Measurements from ENCODE around the gene PRSS36. TPM values are rescaled to one million over a fixed set of nuclear protein-coding genes. Genes with fewer than 3 reads are reported as not detected.

PRSS36 gene
- total and polyA plus RNA-seq, 9 of the 15 experiments (the other 6 are each of a cell fraction or from before 2014, with no cell fraction given) = 0.09 to 1.2 (median 0.54) TPM; not detected in 2

DNA sequence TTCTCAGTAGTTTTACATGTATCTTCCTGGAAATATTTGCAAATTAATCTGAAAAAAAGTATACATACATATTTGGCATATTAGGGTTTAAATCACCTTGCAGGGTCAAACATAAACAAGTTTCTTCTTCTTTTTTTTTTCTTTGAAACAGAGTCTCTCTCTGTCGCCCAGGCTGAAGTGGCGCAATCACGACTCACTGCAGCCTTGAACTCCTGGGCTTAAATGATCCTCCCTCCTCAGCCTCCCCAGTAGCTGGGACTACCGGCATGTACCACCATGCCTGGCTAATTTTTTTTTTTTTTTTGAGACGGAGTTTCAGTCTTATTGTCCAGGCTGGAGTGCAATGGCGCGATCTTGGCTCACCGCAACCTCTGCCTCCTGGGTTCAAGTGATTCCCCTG, 17.4 kb upstream of the PRSS36 start:
- CTCF ChIA-PET (ENCODE audit: low intra/inter-chr PET ratio) = no interaction called here
- Histone ChIP-seq H3K27me3 (ENCODE audit: control insufficient read depth in 2 of 2, insufficient read depth in 2 of 2, low read length in 2 of 2) (no peaks in the 10 kb centered on the region), H2AFZ (ENCODE audit: low read depth, low read length) (no peak overlapping the region), H3K9ac (ENCODE audit: insufficient read depth in 1 of 2, low read depth in 2 of 2, low read length in 2 of 2) (no peak overlapping the region), H3K9me3 (replicated peaks; ENCODE audit: control insufficient read depth, insufficient read depth, low read depth, low read length) (no peaks in the 10 kb centered on the region), H4K20me1 (replicated peaks; ENCODE audit: control insufficient read depth, insufficient read depth, low read length) (no peaks in the 10 kb centered on the region), H3K4me3 (no peak overlapping the region), H3K79me2 (ENCODE audit: control insufficient read depth, insufficient read depth, low read length) (no peaks in the 10 kb centered on the region), H3K4me2 (ENCODE audit: insufficient read depth, low read length) (no peak overlapping the region), H3K27ac (ENCODE audit: extremely low read depth, low read depth, low read length) (no peak overlapping the region), H3K9me1 (ENCODE audit: control insufficient read depth, insufficient read depth, low read length) (no peaks in the 10 kb centered on the region), H3K4me1 (replicated peaks in 1 of 2; ENCODE audit: control insufficient read depth in 2 of 2, insufficient read depth in 2 of 2, low read length in 2 of 2) (peaks cover 0 to 3% of the 10 kb centered on the region in 2 experiments; a peak in 3 of 5 replicates), H3K36me3 (ENCODE audit: control insufficient read depth, insufficient read depth, low read length) (no peaks in the 10 kb centered on the region)
- FAIRE-seq (no peak), ATAC-seq (no peak), DNase-seq (ENCODE audit: extremely low read depth in 1 of 4, low spot score in 3 of 4) (no peak)
- in situ Hi-C loops (cut with MboI) = no loop called here
- TF ChIP-seq MCM7 (IDR thresholded peaks at IDR 0.05) = no peak
- TF ChIP-seq, protein P1, sequence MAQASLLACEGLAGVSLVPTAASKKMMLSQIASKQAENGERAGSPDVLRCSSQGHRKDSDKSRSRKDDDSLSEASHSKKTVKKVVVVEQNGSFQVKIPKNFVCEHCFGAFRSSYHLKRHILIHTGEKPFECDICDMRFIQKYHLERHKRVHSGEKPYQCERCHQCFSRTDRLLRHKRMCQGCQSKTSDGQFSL (CRISPR knock-in tag; IDR thresholded peaks at IDR 0.05) = no peak
- TF ChIP-seq, protein P1 (tag; IDR thresholded peaks at IDR 0.05) = no peak
- TF ChIP-seq HCFC1 (IDR thresholded peaks at IDR 0.05; ENCODE audit: low read depth, low read length) = no peak
- no peak for TF ChIP-seq ZNF77 (CRISPR knock-in tag; IDR thresholded peaks at IDR 0.05)
- TF ChIP-seq CEBPB (tag; IDR thresholded peaks at IDR 0.05) = peak; percentile 55
- TF ChIP-seq PHB (CRISPR knock-in tag; IDR thresholded peaks at IDR 0.05) = no peak
- intact Hi-C loops (cut with micrococcal nuclease) = no loop called here
- 58% methylated on average over 5 of the region's 8 CpGs for WGBS (ENCODE audit: insufficient coverage, low coverage, missing lambda C conversion rate)
- BruUV-seq (replicated peaks) = no TSS peak
- POLR2A ChIA-PET = interaction anchor here (2.9 kb wide), 1 partner anchor 12 kb away, joined by 22 read pairs; the partner anchor contains the start of gene FUS

Data from K562 (cell line).